LNCaP clone FGC (cell line): ENCODE data around the gene RASSF8.

ENCODE experiments used
- DNase-seq: peaks from one replicate; pipeline ENCODE4 v3.0.0-alpha.2; 2011; ENCODE audit warnings: low read depth
- H3K4me3 ChIP-seq: 2 replicates; pipeline ENCODE4 v1.5.1; 2011; ENCODE audit warnings: mild to moderate bottlenecking, low read depth, low read length, control low read depth
- TF ChIP-seq, protein P1 (sequence below): IDR thresholded peaks from 2 replicates; pipeline ENCODE4 v1.5.1; 2012; ENCODE audit warnings: mild to moderate bottlenecking; ENCODE audit not compliant: control insufficient read depth, insufficient read depth; ENCODE audit errors: extremely low read depth

Gene RASSF8

DNA sequence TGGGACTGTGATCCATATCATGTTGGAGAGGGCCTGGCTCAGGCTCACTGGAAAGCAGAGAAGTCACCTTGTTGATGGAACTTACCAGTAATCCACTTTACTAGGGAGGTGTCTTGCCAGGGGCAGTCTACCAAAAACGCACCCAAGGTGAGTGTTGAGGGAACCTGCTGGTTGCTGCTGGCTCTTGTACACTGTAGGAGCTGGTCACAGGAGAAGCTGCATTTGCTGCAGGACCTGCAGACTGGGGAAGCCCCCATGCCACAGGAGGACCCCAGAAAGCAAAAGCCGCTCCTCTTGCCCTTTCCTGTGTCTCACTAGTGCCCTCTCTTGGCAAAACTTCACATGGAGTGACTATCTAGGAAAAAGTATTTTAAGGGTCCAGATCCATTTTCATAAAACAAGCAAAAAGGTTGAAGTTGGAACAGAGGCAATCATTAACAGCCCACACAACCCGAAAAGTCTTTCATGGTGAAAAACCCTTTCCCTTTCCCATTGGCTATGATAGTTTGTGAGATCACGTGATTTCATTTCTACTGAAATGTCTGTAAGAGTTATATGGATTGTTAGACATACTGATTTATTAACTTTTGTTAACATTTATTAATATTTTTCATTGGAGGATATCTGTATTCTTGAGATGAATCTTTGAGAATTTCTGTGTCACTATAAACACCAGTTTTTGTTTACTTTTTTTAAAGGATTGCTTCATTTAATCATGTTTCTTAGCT, 59.2 kb downstream of the RASSF8 start:
- no peak overlapping the region for H3K4me3 ChIP-seq
- TF ChIP-seq, protein P1, sequence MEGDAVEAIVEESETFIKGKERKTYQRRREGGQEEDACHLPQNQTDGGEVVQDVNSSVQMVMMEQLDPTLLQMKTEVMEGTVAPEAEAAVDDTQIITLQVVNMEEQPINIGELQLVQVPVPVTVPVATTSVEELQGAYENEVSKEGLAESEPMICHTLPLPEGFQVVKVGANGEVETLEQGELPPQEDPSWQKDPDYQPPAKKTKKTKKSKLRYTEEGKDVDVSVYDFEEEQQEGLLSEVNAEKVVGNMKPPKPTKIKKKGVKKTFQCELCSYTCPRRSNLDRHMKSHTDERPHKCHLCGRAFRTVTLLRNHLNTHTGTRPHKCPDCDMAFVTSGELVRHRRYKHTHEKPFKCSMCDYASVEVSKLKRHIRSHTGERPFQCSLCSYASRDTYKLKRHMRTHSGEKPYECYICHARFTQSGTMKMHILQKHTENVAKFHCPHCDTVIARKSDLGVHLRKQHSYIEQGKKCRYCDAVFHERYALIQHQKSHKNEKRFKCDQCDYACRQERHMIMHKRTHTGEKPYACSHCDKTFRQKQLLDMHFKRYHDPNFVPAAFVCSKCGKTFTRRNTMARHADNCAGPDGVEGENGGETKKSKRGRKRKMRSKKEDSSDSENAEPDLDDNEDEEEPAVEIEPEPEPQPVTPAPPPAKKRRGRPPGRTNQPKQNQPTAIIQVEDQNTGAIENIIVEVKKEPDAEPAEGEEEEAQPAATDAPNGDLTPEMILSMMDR = peak; percentile 72
- no peak for DNase-seq

DNA sequence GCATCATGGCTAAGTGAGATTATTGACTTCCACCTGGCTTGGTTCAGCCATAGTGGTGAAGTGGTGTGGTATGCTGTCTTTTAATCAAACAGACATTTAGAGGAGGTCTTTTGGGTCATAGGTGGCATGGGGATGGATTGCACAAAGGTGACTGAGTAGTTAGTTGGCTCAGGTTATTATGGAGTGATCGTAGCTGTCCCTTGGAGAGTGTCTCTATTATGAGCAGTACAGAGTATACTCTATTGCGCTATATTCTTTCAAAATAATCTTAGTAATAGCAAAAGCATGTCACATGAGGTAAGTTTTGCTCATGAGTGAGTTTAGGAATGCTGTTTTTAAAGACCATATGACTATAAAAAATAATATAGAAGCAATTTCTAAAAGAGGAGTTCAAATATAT, 60.4 kb downstream of the RASSF8 start:
- DNase-seq = no peak
- H3K4me3 ChIP-seq = no peak overlapping the region
- TF ChIP-seq, protein P1 = no peak

DNA sequence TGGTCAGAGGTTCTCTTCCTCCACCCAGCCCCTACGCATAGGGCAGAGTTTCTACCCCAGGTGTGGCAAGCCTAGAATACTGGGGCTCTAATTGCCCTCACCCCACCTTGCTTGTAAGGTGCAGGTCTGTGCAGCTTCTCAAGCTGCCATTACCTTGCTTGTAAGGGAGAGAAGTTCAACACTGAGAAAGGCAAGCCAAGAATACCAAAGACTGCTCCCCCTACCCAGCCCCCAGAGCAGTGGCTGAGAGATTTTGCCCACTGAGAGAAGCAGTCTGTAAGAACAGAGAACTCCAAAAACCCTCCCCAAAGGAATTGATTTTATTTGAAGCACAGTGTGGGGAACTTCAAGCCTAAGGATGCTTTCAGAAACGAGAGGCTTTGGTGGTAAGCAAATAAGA, 63.1 kb downstream of the RASSF8 start:
- TF ChIP-seq, protein P1 = no peak

DNA sequence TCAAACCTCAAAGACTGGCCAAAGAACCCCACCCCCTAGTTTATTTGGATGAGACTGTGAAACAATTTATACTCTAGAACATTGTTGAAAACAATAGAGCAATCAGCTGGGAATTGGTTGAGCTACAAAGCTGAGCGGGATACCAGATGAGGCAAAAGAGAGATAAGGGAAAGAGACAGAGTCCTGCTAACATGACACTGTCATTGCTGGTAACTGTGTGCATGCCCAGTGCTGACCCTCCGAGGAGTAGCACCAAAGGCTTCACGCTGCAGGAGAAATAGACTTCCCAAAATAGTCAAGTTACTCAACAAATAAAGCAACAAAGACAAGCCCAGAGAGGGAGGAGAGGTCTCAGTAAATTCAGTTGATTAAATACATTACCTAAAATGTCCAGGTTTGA, 63.6 kb downstream of the RASSF8 start:
- H3K4me3 ChIP-seq = no peak overlapping the region
- no peak for DNase-seq
- TF ChIP-seq, protein P1 = no peak

More for the DNA sequence above, 63.1 kb downstream of the RASSF8 start:
- no peak overlapping the region for H3K4me3 ChIP-seq
- DNase-seq = no peak

DNA sequence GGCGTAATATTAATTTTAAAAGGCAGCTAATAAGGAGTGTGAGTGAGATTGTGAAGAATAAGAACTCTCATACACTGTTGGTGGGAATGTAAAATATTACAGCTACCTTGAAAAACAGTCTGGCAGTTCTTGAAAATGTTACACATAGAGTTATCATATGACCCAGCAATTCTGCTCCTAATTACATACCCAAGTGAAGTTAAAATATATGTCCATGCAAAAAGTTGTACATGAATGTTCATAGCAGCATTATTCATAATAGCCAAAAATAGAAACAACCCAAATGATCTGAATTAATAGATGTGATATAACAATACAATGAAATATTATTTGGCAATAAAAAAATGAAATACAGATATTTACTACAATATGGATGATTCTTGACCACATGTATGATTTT, 68.2 kb downstream of the RASSF8 start:
- TF ChIP-seq, protein P1 = no peak
- DNase-seq = no peak
- no peak overlapping the region for H3K4me3 ChIP-seq

DNA sequence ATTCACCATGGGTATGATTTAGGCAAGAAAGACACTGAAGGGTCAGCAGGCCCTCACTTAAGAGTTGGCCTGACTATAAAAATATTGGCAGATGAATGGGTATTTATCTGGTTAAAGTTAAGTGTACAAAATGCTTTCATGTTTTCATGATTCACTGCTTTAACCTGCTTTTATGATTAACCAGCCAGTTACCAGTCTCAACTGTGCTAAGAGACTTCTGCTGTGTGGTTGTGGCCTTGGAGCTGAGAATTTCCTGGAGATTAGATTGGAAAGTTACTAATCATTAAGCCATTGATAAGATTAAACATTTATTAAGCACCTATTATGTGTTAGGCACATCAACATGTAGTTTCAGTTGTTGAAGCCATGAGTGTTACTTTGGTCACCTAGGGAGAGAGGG, 68.9 kb downstream of the RASSF8 start:
- TF ChIP-seq, protein P1 = no peak
- no peak for DNase-seq
- no peak overlapping the region for H3K4me3 ChIP-seq
